Measurements from ENCODE around the gene ERN1.

Gene ERN1

DNA sequence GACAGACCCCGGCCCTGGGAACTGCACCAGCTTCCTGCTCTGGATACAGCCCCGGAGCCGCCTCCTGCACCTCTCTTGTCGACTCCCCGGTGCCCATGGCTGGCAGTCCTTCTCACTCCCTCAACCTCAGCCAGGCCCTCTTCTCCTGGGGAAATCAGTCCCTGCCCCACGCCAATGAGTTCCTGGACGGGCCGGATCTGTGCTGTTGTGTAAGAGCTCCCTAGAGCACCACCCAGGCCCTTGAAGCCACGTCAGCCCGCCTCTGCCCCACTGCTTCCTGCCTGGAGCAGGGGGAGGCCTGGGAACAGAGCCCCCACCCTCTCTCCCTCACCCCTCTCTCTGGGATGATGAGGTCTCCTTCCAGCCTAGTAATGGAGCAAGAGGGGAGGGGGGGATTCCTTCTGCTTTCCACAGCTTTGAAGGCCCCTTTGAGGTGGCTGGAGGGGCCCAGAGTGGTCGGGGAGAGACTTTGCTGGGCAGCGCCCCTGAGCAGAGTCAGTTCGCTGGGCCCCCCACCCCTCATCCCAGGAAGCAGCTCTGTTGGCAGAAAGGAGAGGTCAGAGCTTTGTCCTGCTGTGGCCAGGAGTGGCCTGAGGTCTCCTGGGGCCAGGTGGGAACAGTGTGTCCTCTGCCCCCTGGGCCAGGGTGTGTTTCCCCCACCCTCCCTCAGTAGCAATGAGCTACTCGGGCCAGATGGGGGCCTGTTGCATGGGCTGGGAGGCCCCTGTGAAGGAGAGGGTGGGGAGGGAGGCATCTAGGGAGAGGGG is 128.0 kb downstream of the ERN1 start:
- Histone ChIP-seq H3K4me3 (ENCODE audit: low read depth, low read length) (no peak overlapping the region), H3K9me3 (ENCODE audit: control insufficient read depth, insufficient read depth, low read depth, low read length) (no peaks in the 10 kb centered on the region), H3K36me3 (ENCODE audit: control insufficient read depth in 2 of 2, insufficient read depth in 1 of 2, low read length in 2 of 2) (no peaks in the 10 kb centered on the region), H3K27ac (ENCODE audit: extremely low read depth, low read depth, low read length) (no peak overlapping the region), H3K4me1 (ENCODE audit: control insufficient read depth, insufficient read depth, low read length) (no peaks in the 10 kb centered on the region; the same call in 1 of the 2 replicates)
- CTCF ChIA-PET, result interaction anchor here (1.6 kb wide), 1 partner anchor 11 kb away, joined by 3 read pairs; no protein-coding TSS in a partner anchor
- POLR2A ChIA-PET, result no interaction called here
- no peak for TF ChIP-seq ZNF404 (tag by site-specific recombination; IDR thresholded peaks at IDR 0.05)
- TF ChIP-seq MEIS1 (CRISPR knock-in tag; IDR thresholded peaks at IDR 0.05; ENCODE audit: borderline replicate concordance), result no peak
- TF ChIP-seq GLIS2 (tag by site-specific recombination; IDR thresholded peaks at IDR 0.05), result 0 out of 2 replicates have a peak, but pooled peaks have one; percentile 12
- no peak for TF ChIP-seq ZBTB7A (tag by site-specific recombination; IDR thresholded peaks at IDR 0.05; ENCODE audit: low read depth)

GRCh38 chr17:64001091-64001579 is 128.8 kb downstream of the ERN1 start:
- ChIA-PET POLR2A (no interaction called here), CTCF (no interaction called here)
- Histone ChIP-seq H3K27ac (ENCODE audit: extremely low read depth, low read depth, low read length) (no peak overlapping the region), H3K4me3 (ENCODE audit: low read depth, low read length) (no peak overlapping the region), H3K36me3 (ENCODE audit: control insufficient read depth in 2 of 2, insufficient read depth in 1 of 2, low read length in 2 of 2) (no peaks in the 10 kb centered on the region), H3K4me1 (ENCODE audit: control insufficient read depth, insufficient read depth, low read length) (no peaks in the 10 kb centered on the region; the same call in 1 of the 2 replicates), H3K9me3 (ENCODE audit: control insufficient read depth, insufficient read depth, low read depth, low read length) (no peaks in the 10 kb centered on the region)
- TF ChIP-seq ZNF830 (tag by site-specific recombination; IDR thresholded peaks at IDR 0.05; ENCODE audit: low read depth), result no peak
- no peak for TF ChIP-seq YY1 (tag by site-specific recombination; IDR thresholded peaks at IDR 0.05)
- TF ChIP-seq ZBTB49 (tag by site-specific recombination; IDR thresholded peaks at IDR 0.05; ENCODE audit: low read depth), result no peak
- no peak for TF ChIP-seq RBAK (tag by site-specific recombination; IDR thresholded peaks at IDR 0.05)
- TF ChIP-seq GLI4 (tag by site-specific recombination; IDR thresholded peaks at IDR 0.05), result no peak

GRCh38 chr17:63999680-64000531 is 130.0 kb downstream of the ERN1 start:
- CTCF ChIA-PET, result no interaction called here

More at GRCh38 chr17:63999680-64000531, 130.0 kb downstream of the ERN1 start:
- H3K4me3 ChIP-seq (ENCODE audit: low read depth, low read length), result no peak overlapping the region
- H3K27ac ChIP-seq (ENCODE audit: extremely low read depth, low read depth, low read length), result no peak overlapping the region
- no peaks in the 10 kb centered on the region for H3K4me1 ChIP-seq (ENCODE audit: control insufficient read depth, insufficient read depth, low read length)
- no peaks in the 10 kb centered on the region for H3K36me3 ChIP-seq (ENCODE audit: control insufficient read depth in 2 of 2, insufficient read depth in 1 of 2, low read length in 2 of 2)
- POLR2A ChIA-PET, result no interaction called here
- no peaks in the 10 kb centered on the region for H3K9me3 ChIP-seq (ENCODE audit: control insufficient read depth, insufficient read depth, low read depth, low read length)
- no peak for TF ChIP-seq GLI4 (tag by site-specific recombination; IDR thresholded peaks at IDR 0.05)
- TF ChIP-seq ZBTB8A (tag by site-specific recombination; IDR thresholded peaks at IDR 0.05), result no peak
- TF ChIP-seq ZNF664 (tag by site-specific recombination; IDR thresholded peaks at IDR 0.05), result peak; percentile 50; the same call in 1 of the 2 replicates
- TF ChIP-seq ZSCAN4 (tag by site-specific recombination; IDR thresholded peaks at IDR 0.05), result peak; percentile 96

Data from HEK293 (cell line).